NCI-H510A treated with DMSO at 0.1 percent for 48 hours (cell line): Measurements from ENCODE around the gene IGF2.

ENCODE experiments used
- DNase-seq: peaks from one replicate; lab custom pipeline; 2025; lab: John Stamatoyannopoulos, UW

The IGF2 gene

GRCh38 chr11:2122907-2123627, 16.1 kb downstream of the IGF2 start:
- DNase-seq = no peak

- DNase-seq = no peak
Measured at GRCh38 chr11:2122222-2122906, 16.8 kb downstream of the IGF2 start.

- no peak for DNase-seq
Measured at GRCh38 chr11:2121227-2122130, 17.7 kb downstream of the IGF2 start.

GRCh38 chr11:2120359-2121100, 18.7 kb downstream of the IGF2 start:
- no peak for DNase-seq

- DNase-seq = no peak
Measured at GRCh38 chr11:2118677-2119076, 20.5 kb downstream of the IGF2 start.

- no peak for DNase-seq
Measured at GRCh38 chr11:2116680-2117079, 22.5 kb downstream of the IGF2 start.

- DNase-seq = no peak
Measured at GRCh38 chr11:2115308-2115707, 23.9 kb downstream of the IGF2 start.

GRCh38 chr11:2114430-2115241, 24.6 kb downstream of the IGF2 start:
- no peak for DNase-seq

- DNase-seq = no peak
Measured at GRCh38 chr11:2113776-2114175, 25.4 kb downstream of the IGF2 start.

GRCh38 chr11:2110521-2110920, 28.7 kb downstream of the IGF2 start:
- DNase-seq = no peak

- no peak for DNase-seq
Measured at GRCh38 chr11:2109541-2110019, 29.6 kb downstream of the IGF2 start.

- no peak for DNase-seq
Measured at GRCh38 chr11:2108675-2109491, 30.3 kb downstream of the IGF2 start.

- no peak for DNase-seq
Measured at GRCh38 chr11:2107941-2108630, 31.1 kb downstream of the IGF2 start.

GRCh38 chr11:2107521-2107920, 31.7 kb downstream of the IGF2 start:
- no peak for DNase-seq

GRCh38 chr11:2106583-2107209, 32.5 kb downstream of the IGF2 start:
- DNase-seq = no peak

- no peak for DNase-seq
Measured at GRCh38 chr11:2105511-2105910, 33.7 kb downstream of the IGF2 start.

- no peak for DNase-seq
Measured at GRCh38 chr11:2104524-2105440, 34.4 kb downstream of the IGF2 start.
